GM19193 (cell line): ENCODE measurements around the gene WDR45B.

Experiments
- POLR2A ChIP-seq: IDR thresholded peaks from 4 replicates; pipeline ENCODE4 v1.6.1; 2011; ENCODE audit not compliant: insufficient read depth, insufficient read length; ENCODE audit errors: extremely low read depth

Gene WDR45B

DNA sequence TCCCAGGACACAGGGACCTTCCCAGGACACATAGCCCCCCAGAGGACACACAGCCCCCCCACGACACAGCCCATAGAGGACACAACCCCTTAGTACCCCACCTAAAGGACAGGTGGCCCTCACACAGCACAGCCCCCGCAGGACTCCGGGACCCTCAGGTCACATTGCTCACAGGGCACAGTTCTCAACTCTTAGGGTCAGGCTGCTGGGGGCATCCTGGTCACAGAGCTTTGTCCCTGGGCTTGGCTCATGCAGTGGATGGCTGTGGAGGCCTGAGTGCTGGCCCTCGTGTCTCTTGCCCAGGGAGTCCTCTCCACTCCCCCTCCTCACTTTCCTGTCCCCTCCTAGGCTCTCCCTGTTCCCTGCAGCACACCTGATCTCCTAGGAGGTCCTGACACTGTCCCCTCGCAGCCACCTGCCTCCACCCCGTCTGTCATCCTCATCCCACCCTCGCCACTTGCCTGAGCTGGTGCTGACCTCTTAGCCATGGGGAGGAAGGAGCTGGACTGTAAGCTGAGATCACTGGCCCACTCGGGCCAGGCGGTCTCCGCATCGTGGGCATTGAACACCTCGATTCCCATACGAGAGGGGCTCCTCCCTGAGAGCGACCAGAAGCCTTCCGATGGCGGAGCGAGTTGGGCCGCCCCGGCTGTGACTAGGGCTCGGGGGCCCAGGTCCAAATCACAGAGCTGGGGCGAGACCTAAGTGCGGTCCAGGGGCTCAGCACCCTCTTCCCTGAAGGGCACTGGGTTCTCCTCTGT, 1.4 kb upstream of the WDR45B start:
- no peak for TF ChIP-seq POLR2A

GRCh38 chr17:82648742-82649331, 593 bp upstream of the WDR45B start:
- TF ChIP-seq POLR2A: no peak

DNA sequence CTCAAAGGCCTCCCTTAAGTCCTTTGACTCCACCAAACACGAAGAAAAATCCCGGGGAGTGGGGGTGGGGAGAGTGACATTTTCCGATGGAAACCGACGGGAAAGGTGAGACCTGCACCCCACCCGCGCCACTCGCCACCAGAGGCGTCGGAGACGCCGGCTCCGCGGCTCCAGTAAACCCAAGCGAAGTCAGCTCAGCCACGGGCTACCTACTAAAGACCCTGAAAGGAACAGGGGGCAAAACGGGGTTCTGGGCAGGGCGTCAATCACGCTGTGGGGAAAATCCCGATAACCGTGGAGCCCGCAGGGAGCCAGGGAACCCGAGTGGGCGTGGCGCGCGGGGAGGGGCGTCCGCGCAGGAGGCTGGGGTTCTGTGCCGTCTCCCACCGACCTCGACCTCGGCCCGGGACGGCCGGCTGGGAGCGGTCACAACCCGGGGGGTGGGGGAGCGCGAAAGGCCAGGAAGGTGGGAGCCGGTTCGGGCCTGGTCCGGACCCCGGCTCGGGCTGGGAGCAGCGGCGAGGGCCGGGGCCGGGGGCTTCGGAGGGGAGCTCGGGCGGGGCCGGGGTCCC, 565 bp downstream of the WDR45B start:
- TF ChIP-seq POLR2A: no peak

GRCh38 chr17:82645516-82645915, 2.7 kb downstream of the WDR45B start:
- TF ChIP-seq POLR2A: no peak

DNA sequence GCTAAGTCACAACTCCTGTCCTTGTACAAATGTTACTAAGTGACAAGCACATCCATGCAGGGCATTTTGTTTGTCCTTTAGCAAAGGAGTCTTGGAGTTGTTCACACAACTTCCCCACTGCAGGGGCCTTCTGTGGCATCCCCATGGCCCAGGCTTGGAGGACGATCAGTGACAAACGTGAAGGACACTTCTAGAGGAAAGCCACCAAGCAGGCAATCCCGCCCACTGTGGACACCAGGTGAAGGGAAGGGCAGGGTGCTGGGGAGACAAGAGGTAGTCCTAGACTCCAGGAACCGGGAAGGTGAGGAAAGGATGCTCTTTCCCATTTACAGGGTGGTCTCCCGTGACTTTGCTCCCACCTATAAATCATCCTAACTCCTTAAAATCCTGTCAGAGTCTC, 4.1 kb downstream of the WDR45B start:
- TF ChIP-seq POLR2A: no peak

- no peak for TF ChIP-seq POLR2A
Measured at GRCh38 chr17:82642022-82642421, 6.2 kb downstream of the WDR45B start.

GRCh38 chr17:82640036-82640435, 8.2 kb downstream of the WDR45B start:
- no peak for TF ChIP-seq POLR2A

DNA sequence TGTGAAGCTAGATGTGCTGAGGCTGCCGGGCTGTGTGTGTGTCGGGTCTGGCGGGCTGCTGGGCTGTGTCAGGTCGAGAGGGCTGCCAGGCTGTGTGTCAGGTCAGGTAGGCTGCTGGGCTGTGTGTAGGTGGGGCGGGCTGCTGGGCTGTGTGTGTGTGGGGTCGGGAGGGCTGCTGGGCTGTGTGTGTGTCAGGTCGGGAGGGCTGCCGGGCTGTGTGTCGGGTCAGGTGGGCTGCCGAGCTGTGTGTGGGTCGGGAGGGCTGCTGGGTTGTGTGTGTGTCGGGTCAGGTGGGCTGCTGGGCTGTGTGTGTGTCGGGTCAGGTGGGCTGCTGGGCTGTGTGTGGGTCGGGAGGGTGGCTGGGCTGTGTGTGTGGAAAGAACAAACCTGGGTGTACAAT, 8.6 kb downstream of the WDR45B start:
- TF ChIP-seq POLR2A: no peak

- TF ChIP-seq POLR2A: no peak
Measured at GRCh38 chr17:82638183-82638773, 10.0 kb downstream of the WDR45B start.

- no peak for TF ChIP-seq POLR2A
Measured at GRCh38 chr17:82636626-82637598, 11.3 kb downstream of the WDR45B start.

DNA sequence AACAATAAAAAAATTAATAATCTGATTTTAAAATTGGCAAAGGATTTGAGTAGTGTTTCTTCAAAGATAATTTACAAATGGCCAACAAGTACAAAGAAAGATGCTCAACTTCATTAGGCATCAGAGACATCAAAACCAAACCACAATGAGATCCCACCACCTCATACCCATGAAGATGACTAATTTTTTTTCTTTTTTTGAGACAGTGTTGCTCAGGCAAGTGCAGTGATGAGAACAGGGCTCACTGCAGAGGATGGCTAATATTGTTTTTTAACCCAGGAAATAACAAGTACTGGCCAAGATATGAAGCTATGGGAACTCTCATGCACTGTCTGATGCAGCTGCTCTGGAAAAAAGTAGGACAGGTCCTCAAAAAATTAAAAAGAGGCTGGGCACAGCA, 14.9 kb downstream of the WDR45B start:
- no peak for TF ChIP-seq POLR2A

DNA sequence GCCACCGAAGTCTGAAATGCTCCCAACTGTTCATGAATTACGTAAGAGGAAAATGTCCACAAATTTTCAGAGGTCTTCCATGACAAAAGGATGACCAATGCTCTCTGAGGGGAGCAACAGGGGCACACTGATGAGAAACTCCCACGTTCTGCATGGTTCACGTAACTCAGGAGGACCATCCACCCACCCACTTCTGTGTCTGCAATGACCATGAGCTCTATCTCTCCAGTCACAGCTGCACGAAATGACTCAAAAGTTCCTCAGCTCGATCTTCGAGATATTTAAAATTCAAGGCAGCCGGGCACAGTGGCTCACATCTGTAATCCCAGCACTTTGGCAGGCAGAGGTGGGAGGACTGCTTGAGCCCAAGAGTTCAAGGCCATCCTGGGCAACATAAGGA, 15.8 kb downstream of the WDR45B start:
- TF ChIP-seq POLR2A: no peak

DNA sequence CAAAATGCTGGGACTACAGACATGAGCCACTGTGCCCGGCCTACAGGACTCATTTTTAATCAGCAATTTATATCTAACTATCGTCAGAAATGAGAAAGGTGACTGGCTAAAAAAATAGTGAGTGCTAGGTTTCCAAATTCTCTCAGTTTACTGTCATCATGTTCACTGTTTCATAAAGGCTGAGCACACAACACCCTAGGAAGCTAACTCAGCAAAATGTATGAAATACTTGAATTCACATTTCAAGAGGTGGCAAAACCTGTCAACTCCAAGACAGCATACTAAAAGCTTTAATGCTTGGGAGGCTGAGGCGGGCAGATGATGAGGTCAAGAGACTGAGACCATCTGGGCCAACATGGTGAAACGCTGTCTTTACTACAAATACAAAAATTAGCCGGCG, 16.7 kb downstream of the WDR45B start:
- TF ChIP-seq POLR2A: no peak

GRCh38 chr17:82630212-82630611, 18.0 kb downstream of the WDR45B start:
- TF ChIP-seq POLR2A: no peak

- no peak for TF ChIP-seq POLR2A
Measured at GRCh38 chr17:82629748-82630147, 18.5 kb downstream of the WDR45B start.

- no peak for TF ChIP-seq POLR2A
Measured at GRCh38 chr17:82627405-82627804, 20.8 kb downstream of the WDR45B start.

- TF ChIP-seq POLR2A: no peak
Measured at GRCh38 chr17:82623707-82624106, 24.5 kb downstream of the WDR45B start.
